Mononuclear cell (primary cell): ENCODE results near the gene ACSS1. TPM values are rescaled to one million over a fixed set of nuclear protein-coding genes. Genes with fewer than 3 reads are reported as not detected.

ENCODE experiments used
- H3K27me3 ChIP-seq: 2 replicates; pipeline ENCODE4 v1.6.0; 2011; ENCODE audit warnings: low read length, control low read depth; ENCODE audit not compliant: insufficient read depth
- H3K4me1 ChIP-seq: 2 replicates; pipeline ENCODE4 v1.5.1; 2011; ENCODE audit warnings: mild to moderate bottlenecking, low read length, control low read depth; ENCODE audit not compliant: insufficient read depth
- H3K4me3 ChIP-seq: 2 replicates; pipeline ENCODE4 v1.5.1; 2011; ENCODE audit warnings: mild to moderate bottlenecking, low read length, moderate library complexity
- H3K9me3 ChIP-seq: 2 replicates; pipeline ENCODE4 v1.5.1; 2011; ENCODE audit warnings: low read depth, mild to moderate bottlenecking, control low read depth, low read length
- total RNA-seq: library from RNA; depleted of rRNA; stranded (reverse); fragments of >200 nt; gene quantifications from one replicate; pipeline ENCODE4 v1.2.3, GENCODE V29; 2012

The ACSS1 gene
- total RNA-seq, 1 donor, result 8.0 TPM

GRCh38 chr20:25048519-25048952, 9.4 kb downstream of the ACSS1 start:
- Histone ChIP-seq H3K4me3 (no peak overlapping the region), H3K9me3 (no peaks in the 10 kb centered on the region), H3K4me1 (peaks cover 36% of the 10 kb centered on the region), H3K27me3 (no peaks in the 10 kb centered on the region)

- no peaks in the 10 kb centered on the region for H3K27me3 ChIP-seq
- H3K9me3 ChIP-seq, result no peaks in the 10 kb centered on the region
- no peak overlapping the region for H3K4me3 ChIP-seq
- H3K4me1 ChIP-seq, result peaks cover 36% of the 10 kb centered on the region
Observed at GRCh38 chr20:25047766-25048165, 10.2 kb downstream of the ACSS1 start.

GRCh38 chr20:25046736-25047666, 10.9 kb downstream of the ACSS1 start:
- H3K27me3 ChIP-seq, result no peaks in the 10 kb centered on the region
- H3K9me3 ChIP-seq, result no peaks in the 10 kb centered on the region
- H3K4me1 ChIP-seq, result peaks cover 36% of the 10 kb centered on the region
- H3K4me3 ChIP-seq, result no peak overlapping the region

- no peaks in the 10 kb centered on the region for H3K9me3 ChIP-seq
- H3K27me3 ChIP-seq, result no peaks in the 10 kb centered on the region
- H3K4me3 ChIP-seq, result no peak overlapping the region
- H3K4me1 ChIP-seq, result peaks cover 39% of the 10 kb centered on the region
Observed at GRCh38 chr20:25046181-25046641, 11.7 kb downstream of the ACSS1 start.

GRCh38 chr20:25045343-25045712, 12.6 kb downstream of the ACSS1 start:
- no peaks in the 10 kb centered on the region for H3K27me3 ChIP-seq
- peaks cover 38% of the 10 kb centered on the region for H3K4me1 ChIP-seq
- no peaks in the 10 kb centered on the region for H3K9me3 ChIP-seq
- H3K4me3 ChIP-seq, result no peak overlapping the region

- Histone ChIP-seq H3K9me3 (no peaks in the 10 kb centered on the region), H3K4me1 (peaks cover 36% of the 10 kb centered on the region)
Observed at GRCh38 chr20:25044660-25045342, 13.1 kb downstream of the ACSS1 start.

GRCh38 chr20:25044261-25044560, 13.7 kb downstream of the ACSS1 start:
- no peaks in the 10 kb centered on the region for H3K27me3 ChIP-seq
- H3K4me1 ChIP-seq, result peaks cover 36% of the 10 kb centered on the region
- H3K9me3 ChIP-seq, result no peaks in the 10 kb centered on the region
- no peak overlapping the region for H3K4me3 ChIP-seq

More at GRCh38 chr20:25044660-25045342, 13.1 kb downstream of the ACSS1 start:
- no peaks in the 10 kb centered on the region for H3K27me3 ChIP-seq
- H3K4me3 ChIP-seq, result no peak overlapping the region

- Histone ChIP-seq H3K27me3 (no peaks in the 10 kb centered on the region), H3K4me1 (peaks cover 36% of the 10 kb centered on the region), H3K4me3 (no peak overlapping the region), H3K9me3 (no peaks in the 10 kb centered on the region)
Observed at GRCh38 chr20:25043499-25044260, 14.3 kb downstream of the ACSS1 start.

- Histone ChIP-seq H3K4me3 (no peak overlapping the region), H3K9me3 (no peaks in the 10 kb centered on the region), H3K27me3 (no peaks in the 10 kb centered on the region), H3K4me1 (peaks cover 44% of the 10 kb centered on the region)
Observed at GRCh38 chr20:25042531-25043498, 15.1 kb downstream of the ACSS1 start.

- Histone ChIP-seq H3K9me3 (no peaks in the 10 kb centered on the region), H3K4me3 (no peak overlapping the region), H3K4me1 (peaks cover 51% of the 10 kb centered on the region), H3K27me3 (no peaks in the 10 kb centered on the region)
Observed at GRCh38 chr20:25041813-25042530, 16.0 kb downstream of the ACSS1 start.

- H3K9me3 ChIP-seq, result no peaks in the 10 kb centered on the region
- H3K4me1 ChIP-seq, result peaks cover 66% of the 10 kb centered on the region
- H3K27me3 ChIP-seq, result no peaks in the 10 kb centered on the region
- H3K4me3 ChIP-seq, result no peak overlapping the region
Observed at GRCh38 chr20:25040438-25040831, 17.5 kb downstream of the ACSS1 start.

- Histone ChIP-seq H3K4me1 (peaks cover 68% of the 10 kb centered on the region), H3K4me3 (no peak overlapping the region), H3K27me3 (no peaks in the 10 kb centered on the region), H3K9me3 (no peaks in the 10 kb centered on the region)
Observed at GRCh38 chr20:25039697-25040437, 18.1 kb downstream of the ACSS1 start.

GRCh38 chr20:25038591-25039015, 19.3 kb downstream of the ACSS1 start:
- H3K9me3 ChIP-seq, result no peaks in the 10 kb centered on the region
- H3K4me1 ChIP-seq, result peaks cover 58% of the 10 kb centered on the region
- no peak overlapping the region for H3K4me3 ChIP-seq
- no peaks in the 10 kb centered on the region for H3K27me3 ChIP-seq
